Heart left ventricle (tissue), 16 donors: Measurements from ENCODE around the gene DSCAM. TPM values are rescaled to one million over a fixed set of nuclear protein-coding genes. Genes with fewer than 3 reads are reported as not detected.

Experiments used
- ATAC-seq, 4 donors: fragments of 200-7000 bp; cut with Tn5 transposase; one replicate each; pipeline ENCODE4 v1.9.1; 2020 to 2022; ENCODE audit warnings: moderate library complexity in 4 of 4, mild to moderate bottlenecking in 3 of 4, moderate number of reproducible peaks in 1 of 4
- DNase-seq, 5 donors: peaks; one replicate each; pipeline ENCODE4 v3.0.0-alpha.2; 2020
- H3K27ac ChIP-seq, 12 donors: fragments of 200-600 bp; sonication (generic) in 4 of 12; one replicate each; pipeline versions ENCODE4 v1.5.0 to v1.8.0; 2016 to 2022; ENCODE audit warnings: mild to moderate bottlenecking in 2 of 12
- H3K27me3 ChIP-seq, 9 donors: fragments of 200-600 bp; sonication (generic) in 2 of 9; one replicate each; pipeline versions ENCODE4 v1.5.1 to v1.8.0; 2016 to 2022; ENCODE audit warnings: mild to moderate bottlenecking in 3 of 9
- H3K36me3 ChIP-seq, 9 donors: fragments of 200-600 bp; sonication (generic) in 2 of 9; one replicate each; pipeline versions ENCODE4 v1.5.0 to v1.8.0; 2018 to 2022; ENCODE audit warnings: mild to moderate bottlenecking in 2 of 9
- H3K4me1 ChIP-seq, 12 donors: fragments of 200-600 bp; sonication (generic) in 4 of 12; one replicate each; pipeline versions ENCODE4 v1.5.0 to v1.8.0; 2016 to 2022; ENCODE audit warnings: mild to moderate bottlenecking in 3 of 12
- H3K4me3 ChIP-seq, 12 donors: fragments of 200-600 bp; sonication (generic) in 4 of 12; one replicate each; pipeline versions ENCODE4 v1.5.0 to v1.8.0; 2017 to 2022; ENCODE audit warnings: mild to moderate bottlenecking in 9 of 12, moderate library complexity in 4 of 12
- H3K9me3 ChIP-seq, 12 donors: fragments of 200-600 bp; sonication (generic) in 4 of 12; one replicate each; pipeline versions ENCODE4 v1.5.0 to v1.8.0; 2016 to 2022; ENCODE audit warnings: mild to moderate bottlenecking in 1 of 12
- CTCF ChIP-seq, 12 donors: fragments of 200-600 bp; sonication (generic) in 4 of 12; IDR thresholded peaks; one replicate each; pipeline versions ENCODE4 v1.5.0 to v1.8.0; 2018 to 2022; ENCODE audit warnings: antibody characterized with exemption in 12 of 12, mild to moderate bottlenecking in 5 of 12
- POLR2A ChIP-seq, 2 donors: fragments of 450-650 bp; IDR thresholded peaks; one replicate each; pipeline ENCODE4 v1.6.1; 2017; ENCODE audit warnings: antibody characterized with exemption in 2 of 2, mild to moderate bottlenecking in 2 of 2, moderate library complexity in 2 of 2
- WGBS, 4 donors: extraction: QIAGEN DNeasy Blood & Tissue Kit in 2 of 4; methylation state at CpG; one replicate each; pipeline versions ENCODE4 v1.1.5 to v1.1.7; 2013 to 2018; 5-methylcytosine and 5-hydroxymethylcytosine counted together
- intact Hi-C, 10 donors: fragments of 100-400 bp; cut with DNase I; formaldehyde crosslinking; loops; one replicate each; pipeline versions ENCODE4 v1.11.1 to v1.14.2; 2022
- polyA plus RNA-seq, 2 donors: library from polyadenylated mRNA; stranded (reverse); fragments of 200-250 nt; gene quantifications; one replicate each; pipeline ENCODE4 v1.2.3, GENCODE V29; 2013
- total RNA-seq, 9 donors: library from RNA; depleted of rRNA in 2 of 9; stranded (reverse); fragments of >200 nt in 2 of 9; fragmentation: NEBNext Ultra II Directional in 3 of 9; extraction: Animal tissue kit (Norgen Biotek cat#: 25700) in 3 of 9; gene quantifications; one replicate each; pipeline versions ENCODE4 v1.1.0 to v1.2.4, GENCODE V29; 2016 to 2023
- donor health status: ischemic (EF 13 %, LVEDD 7.1; RV severe dilation, severe dysfunction).
- donor health status: healthy with polysubstance abuse.
- donor health status: DM: no; HTN: yes; CAD: no.
- donor health status: DM: no; HTN: no; CAD: no.
- donor health status: ischemic (EF 25% LVEDD 6.9; RV normal size, moderate dysfunction).
- donor health status: ischemic (EF 25% LVEDD 5.7; RV mildly dilated, moderate dysfunction).
- donor health status: healthy.
- donor health status: DM: yes; HTN: yes; CAD: no.
- donor health status: ischemic (EF 35%, LVEDD 5.7; RV mildly dilated, moderate dysfunction).
- donor health status: nonischemic (EF 11% LVEDD 7.7; RV severe dilation, severe dysfunction).
- donor health status: DM: yes; HTN: yes; CAD: no.
- donor health status: PGD.
- donor health status: ischemic (EF 29% LVEDD 5.4; RV normal size, mild dysfunction).
- donor health status: nonischemic (EF 23%, LVEDD 6.1; RV moderate dilation, normal function).

Gene DSCAM
- total and polyA plus RNA-seq, 11 donors, result 0.03 TPM; not detected in 10

- no peaks in the 10 kb centered on the region for H3K36me3 ChIP-seq
- H3K4me1 ChIP-seq, result no peaks in the 10 kb centered on the region
- intact Hi-C loops, result no loop called here
- TF ChIP-seq POLR2A (IDR thresholded peaks at IDR 0.05) (no peak), CTCF (IDR thresholded peaks at IDR 0.05) (no peak)
- H3K27ac ChIP-seq, result no peak overlapping the region
- H3K9me3 ChIP-seq, result peaks cover 0 to 8% (median 0%) of the 10 kb centered on the region in 12 donors
- no peak overlapping the region for H3K4me3 ChIP-seq
- H3K27me3 ChIP-seq, result no peaks in the 10 kb centered on the region
- DNase-seq, result no peak
- ATAC-seq, result no peak
- WGBS, 4 donors, result 75 to 89% (median 81%) methylated on average over 3 of the region's 3 CpGs
Observed at GRCh38 chr21:40099809-40100208, 747.1 kb downstream of the DSCAM start.

- ATAC-seq (no peak), DNase-seq (no peak)
- Histone ChIP-seq H3K27me3 (no peaks in the 10 kb centered on the region), H3K36me3 (no peaks in the 10 kb centered on the region), H3K27ac (no peak overlapping the region), H3K9me3 (peaks cover 0 to 8% (median 0%) of the 10 kb centered on the region in 12 donors), H3K4me3 (no peak overlapping the region), H3K4me1 (no peaks in the 10 kb centered on the region)
- TF ChIP-seq CTCF (IDR thresholded peaks at IDR 0.05), result no peak
- no peak for TF ChIP-seq POLR2A (IDR thresholded peaks at IDR 0.05)
- intact Hi-C loops, result no loop called here
- 41 to 73% (median 46%) methylated on average over 3 of the region's 3 CpGs for WGBS, 4 donors
Observed at GRCh38 chr21:40095477-40095876, 751.5 kb downstream of the DSCAM start.

GRCh38 chr21:40080385-40080784, 766.6 kb downstream of the DSCAM start:
- intact Hi-C loops, result no loop called here
- no peak for DNase-seq
- no peak for ATAC-seq

GRCh38 chr21:40074710-40075109, 772.2 kb downstream of the DSCAM start:
- H3K36me3 ChIP-seq, result no peaks in the 10 kb centered on the region
- intact Hi-C loops, result no loop called here
- H3K9me3 ChIP-seq, result no peaks in the 10 kb centered on the region
- peaks cover 0 to 3% (median 0%) of the 10 kb centered on the region in 9 donors for H3K27me3 ChIP-seq
- H3K4me3 ChIP-seq, result no peak overlapping the region
- WGBS, 4 donors, result 81 to 88% (median 85%) methylated on average over 8 of the region's 8 CpGs
- ATAC-seq (peak in 1 of 4 donors; percentile 12), DNase-seq (no peak)
- TF ChIP-seq POLR2A (IDR thresholded peaks at IDR 0.05), result no peak
- no peak for TF ChIP-seq CTCF (IDR thresholded peaks at IDR 0.05)
- peaks cover 0 to 8% (median 0%) of the 10 kb centered on the region in 12 donors for H3K4me1 ChIP-seq
- peak overlapping the region in 10 of 12 donors; percentile 5 to 74 (median 68) for H3K27ac ChIP-seq

More at GRCh38 chr21:40080385-40080784, 766.6 kb downstream of the DSCAM start:
- 77 to 96% (median 81%) methylated on average over 3 of the region's 3 CpGs for WGBS, 4 donors
- no peaks in the 10 kb centered on the region for H3K36me3 ChIP-seq
- H3K27me3 ChIP-seq, result peaks cover 0 to 6% (median 0%) of the 10 kb centered on the region in 9 donors
- H3K4me3 ChIP-seq, result no peak overlapping the region
- H3K9me3 ChIP-seq, result no peaks in the 10 kb centered on the region
- TF ChIP-seq POLR2A (IDR thresholded peaks at IDR 0.05) (no peak), CTCF (IDR thresholded peaks at IDR 0.05) (no peak)
- no peak overlapping the region for H3K27ac ChIP-seq
- no peaks in the 10 kb centered on the region for H3K4me1 ChIP-seq
